H1 (cell line): Measurements from ENCODE around the gene OR2L5. TPM values are rescaled to one million over a fixed set of nuclear protein-coding genes. Genes with fewer than 3 reads are reported as not detected.

Experiments used
- CTCF ChIA-PET: fragments of 300-600 bp; sonication (Branson Sonifier 250); formaldehyde crosslinking; loops from one replicate; lab custom pipeline; 2021; ENCODE audit not compliant: partially characterized antibody; lab: Charles Lee
- POLR2A ChIA-PET: fragments of 300-600 bp; sonication (Branson Sonifier 250); formaldehyde crosslinking; loops from one replicate; lab custom pipeline; 2021; ENCODE audit warnings: inconsistent platforms; ENCODE audit not compliant: partially characterized antibody; lab: Charles Lee
- DNase-seq, 2 experiments: peaks; one replicate each; pipeline versions ENCODE4 v3.0.0 to v3.0.0-alpha.2; 2010 to 2022; ENCODE audit warnings: low spot score in 2 of 2, low read depth in 1 of 2, mixed read lengths in 1 of 2
- FAIRE-seq: peaks from 2 replicates; lab custom pipeline; 2011; peaks lifted over from hg19 to GRCh38; lab: Jason Lieb, UNC
- H2AFZ ChIP-seq: 2 replicates; pipeline ENCODE4 v1.8.1; 2012; ENCODE audit warnings: low read length, inconsistent platforms
- H2AK5ac ChIP-seq: 2 replicates; pipeline ENCODE4 v1.6.1; 2013; ENCODE audit warnings: low read depth, low read length
- H2BK120ac ChIP-seq: replicated peaks from 2 replicates; pipeline ENCODE3; 2013; ENCODE audit warnings: low read depth, low read length, inconsistent platforms
- H2BK12ac ChIP-seq: 2 replicates; pipeline ENCODE4 v1.6.1; 2013; ENCODE audit warnings: low read depth, low read length
- H2BK15ac ChIP-seq: 2 replicates; pipeline ENCODE4 v1.6.1; 2013; ENCODE audit warnings: low read length
- H2BK20ac ChIP-seq: 2 replicates; pipeline ENCODE4 v1.6.1; 2013; ENCODE audit warnings: low read length
- H2BK5ac ChIP-seq: 2 replicates; pipeline ENCODE4 v1.6.1; 2013; ENCODE audit warnings: low read depth, low read length
- H3K14ac ChIP-seq: 2 replicates; pipeline ENCODE4 v1.6.1; 2013; ENCODE audit warnings: inconsistent platforms; ENCODE audit not compliant: insufficient read length
- H3K18ac ChIP-seq: 2 replicates; pipeline ENCODE4 v1.6.1; 2013; ENCODE audit warnings: low read length; ENCODE audit errors: extremely low read depth
- H3K23ac ChIP-seq: 2 replicates; pipeline ENCODE4 v1.6.1; 2013; ENCODE audit warnings: inconsistent platforms; ENCODE audit not compliant: insufficient read length
- H3K23me2 ChIP-seq: 2 replicates; pipeline ENCODE4 v1.6.1; 2013; ENCODE audit warnings: low read depth, low read length
- H3K27ac ChIP-seq: 2 replicates; pipeline ENCODE4 v1.6.1; 2011; ENCODE audit warnings: low read depth, low read length, inconsistent platforms
- H3K27me3 ChIP-seq, 4 experiments: replicated peaks in 1 of 4; 1 replicate in 1 of 4; 2 replicates in 3 of 4; pipeline versions ENCODE4 v1.6.1 to v1.8.1; 2011 to 2013; ENCODE audit warnings: low read length in 3 of 4, mild to moderate bottlenecking in 3 of 4, inconsistent platforms in 2 of 4, mixed read lengths in 2 of 4, moderate library complexity in 1 of 4; ENCODE audit not compliant: control insufficient read depth in 3 of 4, insufficient read depth in 3 of 4; ENCODE audit errors: extremely low read depth in 1 of 4
- H3K36me3 ChIP-seq, 4 experiments: 2 replicates each; pipeline versions ENCODE4 v1.6.1 to v1.8.1; 2011 to 2013; ENCODE audit warnings: mild to moderate bottlenecking in 4 of 4, low read length in 3 of 4, moderate library complexity in 2 of 4, control low read depth in 1 of 4, inconsistent platforms in 1 of 4; ENCODE audit not compliant: insufficient read depth in 4 of 4, control insufficient read depth in 2 of 4
- H3K4ac ChIP-seq: replicated peaks from 2 replicates; pipeline ENCODE3; 2013; ENCODE audit warnings: low read length, low read depth, mixed read lengths, inconsistent platforms; ENCODE audit not compliant: insufficient read length
- H3K4me1 ChIP-seq, 4 experiments: replicated peaks in 1 of 4; 1 replicate in 1 of 4; 2 replicates in 3 of 4; pipeline versions ENCODE4 v1.6.1 to v1.8.1; 2011 to 2013; ENCODE audit warnings: low read length in 3 of 4, inconsistent platforms in 2 of 4, mixed read lengths in 1 of 4; ENCODE audit not compliant: insufficient read depth in 4 of 4, control insufficient read depth in 3 of 4
- H3K4me2 ChIP-seq, 2 experiments: 2 replicates each; pipeline versions ENCODE4 v1.6.1 to v1.8.1; 2011 to 2013; ENCODE audit warnings: low read depth in 2 of 2, low read length in 2 of 2, control low read depth in 1 of 2, inconsistent platforms in 1 of 2, mild to moderate bottlenecking in 1 of 2; ENCODE audit not compliant: insufficient read depth in 1 of 2
- H3K4me3 ChIP-seq, 4 experiments: fragments of 200-600, 300-600 bp in 1 of 4; sonication (generic), shearing (Covaris generic), sonication (Bioruptor Twin) in 1 of 4; 2 replicates each; pipeline versions ENCODE4 v1.5.1 to v1.8.1; 2011 to 2016; ENCODE audit warnings: low read length in 4 of 4, low read depth in 3 of 4, control low read depth in 2 of 4, inconsistent platforms in 2 of 4, mild to moderate bottlenecking in 2 of 4, mixed read lengths in 1 of 4, moderate library complexity in 1 of 4; ENCODE audit not compliant: insufficient read depth in 2 of 4; ENCODE audit errors: extremely low read depth in 1 of 4
- H3K56ac ChIP-seq: replicated peaks from 2 replicates; pipeline ENCODE3; 2013; ENCODE audit warnings: low read depth, mild to moderate bottlenecking, mixed read lengths, low read length, inconsistent platforms; ENCODE audit not compliant: insufficient read length
- H3K79me1 ChIP-seq: 2 replicates; pipeline ENCODE4 v1.6.1; 2013; ENCODE audit warnings: low read depth, low read length, control low read depth
- H3K79me2 ChIP-seq, 2 experiments: 2 replicates each; pipeline versions ENCODE4 v1.6.1 to v1.8.1; 2012 to 2013; ENCODE audit warnings: low read length in 2 of 2, mild to moderate bottlenecking in 2 of 2, inconsistent platforms in 1 of 2; ENCODE audit not compliant: insufficient read depth in 2 of 2, control insufficient read depth in 1 of 2
- H3K9ac ChIP-seq, 4 experiments: replicated peaks in 1 of 4; 1 replicate in 1 of 4; 2 replicates in 3 of 4; pipeline versions ENCODE4 v1.6.1 to v1.8.1; 2011 to 2013; ENCODE audit warnings: low read depth in 3 of 4, low read length in 3 of 4, control low read depth in 2 of 4, mild to moderate bottlenecking in 2 of 4, moderate library complexity in 2 of 4, inconsistent platforms in 1 of 4; ENCODE audit errors: extremely low read depth in 1 of 4
- H3K9me3 ChIP-seq, 2 experiments: 2 replicates each; pipeline versions ENCODE4 v1.6.1 to v1.8.1; 2012 to 2013; ENCODE audit warnings: mild to moderate bottlenecking in 2 of 2, moderate library complexity in 2 of 2, control low read depth in 1 of 2, inconsistent platforms in 1 of 2, low read depth in 1 of 2, low read length in 1 of 2, mixed read lengths in 1 of 2; ENCODE audit not compliant: insufficient read depth in 2 of 2
- H4K20me1 ChIP-seq, 2 experiments: replicated peaks in 1 of 2; 2 replicates each; pipeline versions ENCODE3 to v1.8.1; 2011 to 2013; ENCODE audit warnings: inconsistent platforms in 2 of 2, low read length in 2 of 2, mild to moderate bottlenecking in 1 of 2; ENCODE audit not compliant: insufficient read depth in 2 of 2, control insufficient read depth in 1 of 2
- H4K5ac ChIP-seq: 2 replicates; pipeline ENCODE4 v1.6.1; 2013; ENCODE audit warnings: low read length, low read depth, mixed read lengths, inconsistent platforms; ENCODE audit not compliant: insufficient read length
- H4K8ac ChIP-seq: 2 replicates; pipeline ENCODE4 v1.8.0; 2013; ENCODE audit warnings: mild to moderate bottlenecking, moderate library complexity, low read length, inconsistent platforms; ENCODE audit not compliant: insufficient read depth; ENCODE audit errors: extremely low read depth
- H4K91ac ChIP-seq: replicated peaks from 2 replicates; pipeline ENCODE3; 2013; ENCODE audit warnings: low read length, mixed read lengths, inconsistent platforms; ENCODE audit not compliant: insufficient read length
- POLR2AphosphoS5 ChIP-seq: IDR thresholded peaks from 2 replicates; pipeline ENCODE4 v1.6.1; 2011; ENCODE audit warnings: low read depth, low read length
- SP1 ChIP-seq: IDR thresholded peaks from 2 replicates; pipeline ENCODE4 v1.6.1; 2011; ENCODE audit warnings: low read depth, low read length
- TCF12 ChIP-seq: IDR thresholded peaks from 2 replicates; pipeline ENCODE4 v1.6.1; 2011; ENCODE audit warnings: low read depth, mild to moderate bottlenecking, low read length
- WGBS, 2 experiments: shearing (Covaris generic) in 1 of 2; methylation state at CpG; one replicate each; pipeline versions ENCODE4 v1.1.6 to v1.1.7; 2013 to 2015; ENCODE audit warnings: low lambda C conversion rate in 2 of 2, mixed read lengths in 2 of 2, inconsistent platforms in 1 of 2, low coverage in 1 of 2, missing lambda C conversion rate in 1 of 2; ENCODE audit not compliant: insufficient replicate concordance in 2 of 2, insufficient coverage in 1 of 2, insufficient read length in 1 of 2; ENCODE audit errors: extremely low coverage in 1 of 2, missing lambda C conversion rate in 1 of 2; 5-methylcytosine and 5-hydroxymethylcytosine counted together
- polyA plus RNA-seq, 7 experiments: library from polyadenylated mRNA; depleted of rRNA in 3 of 7; stranded (reverse) in 5 of 7; unstranded in 2 of 7; fragments of >200 nt in 5 of 7; fragments of 200-250 nt in 2 of 7; gene quantifications; 1 replicate in 5 of 7; 2 replicates in 1 of 7; 4 replicates in 1 of 7; pipeline versions ENCODE4 v1.2.1 to v1.2.3, GENCODE V29; 2011 to 2013; ENCODE audit warnings: missing spikeins in 2 of 7, mixed read lengths in 2 of 7
- total RNA-seq: library from RNA; stranded (reverse); fragmentation: NEBNext Ultra II Directional; extraction: Animal tissue kit (Norgen Biotek cat#: 25700); gene quantifications from 2 replicates; pipeline ENCODE4 v1.2.1, GENCODE V29; 2021

Gene OR2L5
- total and polyA plus RNA-seq, 2 of the 8 experiments (the other 6 are each of a cell fraction or from before 2014, with no cell fraction given): not detected

DNA sequence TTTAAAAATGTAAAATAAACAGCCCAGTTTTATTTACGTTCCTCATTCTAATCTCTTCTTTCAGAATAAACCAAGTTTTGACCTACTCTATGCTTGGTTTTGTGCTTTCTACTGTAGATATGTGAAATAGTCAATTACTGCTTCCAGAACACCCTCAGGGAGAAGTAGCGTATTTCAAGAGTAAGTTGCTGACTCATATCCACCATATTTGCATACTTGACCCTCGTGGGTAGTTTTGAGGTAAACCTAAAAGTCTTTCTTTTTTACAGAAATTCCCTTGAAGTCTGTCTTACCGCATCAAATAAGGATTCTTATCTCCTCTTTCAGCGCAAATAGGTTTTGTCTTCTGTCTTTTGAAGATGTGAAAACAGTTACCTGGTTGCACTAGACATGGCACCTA is 31.7 kb downstream of the OR2L5 start:
- Histone ChIP-seq H3K4me2 (no peak overlapping the region), H3K18ac (no peak overlapping the region), H3K56ac (no peak overlapping the region), H4K5ac (no peak overlapping the region), H2BK15ac (no peak overlapping the region), H2AFZ (no peak overlapping the region), H3K23me2 (no peaks in the 10 kb centered on the region), H4K8ac (no peak overlapping the region), H2AK5ac (no peak overlapping the region), H3K4me1 (no peaks in the 10 kb centered on the region), H2BK5ac (no peak overlapping the region), H4K20me1 (no peaks in the 10 kb centered on the region), H3K4ac (no peak overlapping the region), H3K23ac (no peak overlapping the region), H2BK120ac (no peak overlapping the region)
- POLR2A ChIA-PET: no interaction called here
- DNase-seq: no peak
- no peak for FAIRE-seq
- TF ChIP-seq SP1: no peak
- no peak for TF ChIP-seq TCF12
- TF ChIP-seq POLR2AphosphoS5: no peak
- TF ChIP-seq, all 59 proteins: peak for 0
- H4K91ac ChIP-seq: no peak overlapping the region
- H3K4me3 ChIP-seq: no peak overlapping the region
- no peak overlapping the region for H2BK20ac ChIP-seq
- peaks cover 46 to 54% of the 10 kb centered on the region in 2 experiments for H3K9me3 ChIP-seq
- CTCF ChIA-PET: no interaction called here
- no peaks in the 10 kb centered on the region for H3K27me3 ChIP-seq
- H3K14ac ChIP-seq: no peak overlapping the region
- no peaks in the 10 kb centered on the region; a peak in 1 of 8 replicates for H3K36me3 ChIP-seq
- H3K27ac ChIP-seq: no peak overlapping the region
- no peaks in the 10 kb centered on the region for H3K79me1 ChIP-seq
- H3K9ac ChIP-seq: no peak overlapping the region
- no peaks in the 10 kb centered on the region for H3K79me2 ChIP-seq
- no peak overlapping the region for H2BK12ac ChIP-seq
- WGBS, 2 experiments: 73% methylated on average over 5 of the region's 5 CpGs; no CpG with 5 or more reads in 1 of the 2 experiments
